Panc1 (cell line): ENCODE results near the gene SDC1.

Source experiments
- POLR2AphosphoS5 ChIP-seq: IDR thresholded peaks from 2 replicates; pipeline ENCODE4 v1.6.1; 2012; ENCODE audit warnings: mild to moderate bottlenecking, low read depth, low read length, moderate library complexity
- SIN3A ChIP-seq: IDR thresholded peaks from 2 replicates; pipeline ENCODE4 v1.6.1; 2012; ENCODE audit warnings: low read depth, mild to moderate bottlenecking, low read length, moderate library complexity, borderline replicate concordance; ENCODE audit not compliant: insufficient read depth
- TF ChIP-seq, protein P1 (sequence below): fragments of 450-650 bp; IDR thresholded peaks from 2 replicates; pipeline ENCODE4 v1.5.1; 2017; ENCODE audit warnings: mild to moderate bottlenecking

DNA sequence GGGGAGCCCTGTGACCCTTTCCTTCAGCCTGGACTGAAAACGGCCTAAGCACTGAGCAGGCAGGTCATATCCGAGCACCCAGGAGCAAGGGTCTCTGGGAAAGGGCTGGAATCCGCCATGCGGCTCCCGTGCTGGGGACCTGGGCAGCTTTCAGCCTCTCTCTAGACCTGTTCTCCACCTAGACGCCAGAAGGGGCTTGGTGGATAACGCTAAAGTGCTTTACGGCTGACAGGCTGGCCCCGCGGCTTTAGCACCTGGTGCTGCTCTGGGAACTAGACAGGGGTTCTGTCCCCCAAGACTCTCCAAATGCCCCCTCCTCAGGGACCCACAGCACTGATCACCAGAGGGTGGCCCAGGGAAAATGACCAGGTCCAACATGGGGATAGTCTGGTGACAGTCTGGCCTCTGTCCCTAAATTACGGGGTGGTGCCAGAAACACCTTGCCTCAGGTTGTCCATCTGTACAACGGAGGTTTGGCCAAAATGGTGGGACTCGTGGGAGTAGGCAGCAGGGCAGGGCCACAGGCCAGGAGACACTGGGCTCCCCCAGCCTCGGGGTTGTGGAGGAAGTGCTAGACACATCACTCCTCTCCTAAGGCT is 13.0 kb downstream of the SDC1 start:
- TF ChIP-seq, protein P1, sequence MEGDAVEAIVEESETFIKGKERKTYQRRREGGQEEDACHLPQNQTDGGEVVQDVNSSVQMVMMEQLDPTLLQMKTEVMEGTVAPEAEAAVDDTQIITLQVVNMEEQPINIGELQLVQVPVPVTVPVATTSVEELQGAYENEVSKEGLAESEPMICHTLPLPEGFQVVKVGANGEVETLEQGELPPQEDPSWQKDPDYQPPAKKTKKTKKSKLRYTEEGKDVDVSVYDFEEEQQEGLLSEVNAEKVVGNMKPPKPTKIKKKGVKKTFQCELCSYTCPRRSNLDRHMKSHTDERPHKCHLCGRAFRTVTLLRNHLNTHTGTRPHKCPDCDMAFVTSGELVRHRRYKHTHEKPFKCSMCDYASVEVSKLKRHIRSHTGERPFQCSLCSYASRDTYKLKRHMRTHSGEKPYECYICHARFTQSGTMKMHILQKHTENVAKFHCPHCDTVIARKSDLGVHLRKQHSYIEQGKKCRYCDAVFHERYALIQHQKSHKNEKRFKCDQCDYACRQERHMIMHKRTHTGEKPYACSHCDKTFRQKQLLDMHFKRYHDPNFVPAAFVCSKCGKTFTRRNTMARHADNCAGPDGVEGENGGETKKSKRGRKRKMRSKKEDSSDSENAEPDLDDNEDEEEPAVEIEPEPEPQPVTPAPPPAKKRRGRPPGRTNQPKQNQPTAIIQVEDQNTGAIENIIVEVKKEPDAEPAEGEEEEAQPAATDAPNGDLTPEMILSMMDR, result no peak
- TF ChIP-seq SIN3A, result no peak
- no peak for TF ChIP-seq POLR2AphosphoS5
